WTC11 (cell line): ENCODE measurements around the gene ERC2. TPM values are rescaled to one million over a fixed set of nuclear protein-coding genes. Genes with fewer than 3 reads are reported as not detected.

Experiments used
- CBFB ChIP-seq: sonication (generic); formaldehyde crosslinking; IDR thresholded peaks from 2 replicates; pipeline ENCODE4 v1.8.1; 2022; ENCODE audit warnings: mild to moderate bottlenecking, low read depth, missing genetic modification reagents
- CREB1 ChIP-seq: sonication (generic); formaldehyde crosslinking; IDR thresholded peaks from 2 replicates; pipeline ENCODE4 v1.8.0; 2023; ENCODE audit warnings: mild to moderate bottlenecking, missing genetic modification reagents
- ELF4 ChIP-seq: sonication (generic); formaldehyde crosslinking; IDR thresholded peaks from 2 replicates; pipeline ENCODE4 v1.8.1; 2022; ENCODE audit warnings: low read depth, mild to moderate bottlenecking, moderate library complexity, missing genetic modification reagents
- FOXK1 ChIP-seq: sonication (generic); formaldehyde crosslinking; IDR thresholded peaks from 2 replicates; pipeline ENCODE4 v1.8.0; 2022; ENCODE audit warnings: mild to moderate bottlenecking, moderate library complexity, missing genetic modification reagents
- GTF2I ChIP-seq: fragments of 250-450 bp; sonication (Bioruptor Pico); conservative IDR thresholded peaks from 2 replicates; pipeline ENCODE4 v1.4.0; 2021; ENCODE audit warnings: mild to moderate bottlenecking
- RELA ChIP-seq: sonication (generic); formaldehyde crosslinking; IDR thresholded peaks from 2 replicates; pipeline ENCODE4 v1.8.1; 2022; ENCODE audit warnings: missing genetic modification reagents, mild to moderate bottlenecking, borderline replicate concordance
- RORB ChIP-seq: fragments of 250-450 bp; sonication (Bioruptor Pico); IDR thresholded peaks from 2 replicates; pipeline ENCODE4 v1.9.0; 2021; ENCODE audit warnings: mild to moderate bottlenecking
- TCF7 ChIP-seq: sonication (generic); formaldehyde crosslinking; IDR thresholded peaks from 2 replicates; pipeline ENCODE4 v1.8.0; 2022; ENCODE audit warnings: mild to moderate bottlenecking, low read depth, missing genetic modification reagents, moderate library complexity
- ZBTB21 ChIP-seq: sonication (generic); formaldehyde crosslinking; IDR thresholded peaks from 2 replicates; pipeline ENCODE4 v1.8.1; 2023; ENCODE audit warnings: mild to moderate bottlenecking, missing genetic modification reagents, borderline replicate concordance
- ZNF416 ChIP-seq: fragments of 250-450 bp; sonication (Bioruptor Pico); IDR thresholded peaks from 2 replicates; pipeline ENCODE4 v1.9.0; 2021; ENCODE audit warnings: mild to moderate bottlenecking, inconsistent platforms
- total RNA-seq: library from RNA; stranded (reverse); gene quantifications from 3 replicates; pipeline ENCODE4 v1.2.3, GENCODE V29; 2021
- TF ChIP-seq, protein P1 (sequence below): sonication (generic); formaldehyde crosslinking; IDR thresholded peaks from 2 replicates; pipeline ENCODE4 v1.8.0; 2023; ENCODE audit warnings: missing genetic modification reagents, mild to moderate bottlenecking, borderline replicate concordance
- TF ChIP-seq, protein P2 (sequence below): fragments of 250-450 bp; sonication (Bioruptor Pico); IDR thresholded peaks from 2 replicates; pipeline ENCODE4 v1.9.0; 2021; ENCODE audit warnings: moderate library complexity, mild to moderate bottlenecking, inconsistent platforms, borderline replicate concordance
- TF ChIP-seq, protein P3 (sequence below): sonication (generic); formaldehyde crosslinking; IDR thresholded peaks from 2 replicates; pipeline ENCODE4 v1.8.1; 2022; ENCODE audit warnings: missing genetic modification reagents, borderline replicate concordance
- TF ChIP-seq, protein P4 (sequence below): sonication (generic); formaldehyde crosslinking; IDR thresholded peaks from 2 replicates; pipeline ENCODE4 v1.8.0; 2023; ENCODE audit warnings: missing genetic modification reagents
- TF ChIP-seq, protein P5 (sequence below): sonication (generic); formaldehyde crosslinking; IDR thresholded peaks from 2 replicates; pipeline ENCODE4 v1.8.1; 2022; ENCODE audit warnings: mild to moderate bottlenecking, moderate library complexity, missing genetic modification reagents
- TF ChIP-seq, protein P6 (sequence below): sonication (generic); formaldehyde crosslinking; IDR thresholded peaks from 2 replicates; pipeline ENCODE4 v1.8.1; 2023; ENCODE audit warnings: mild to moderate bottlenecking, missing genetic modification reagents, borderline replicate concordance
- TF ChIP-seq, protein P7 (sequence below): fragments of 250-450 bp; sonication (Bioruptor Pico); IDR thresholded peaks from 2 replicates; pipeline ENCODE4 v1.9.0; 2021; ENCODE audit warnings: mild to moderate bottlenecking
- TF ChIP-seq, protein P8 (sequence below): sonication (generic); formaldehyde crosslinking; IDR thresholded peaks from 2 replicates; pipeline ENCODE4 v1.8.0; 2022; ENCODE audit warnings: mild to moderate bottlenecking, missing genetic modification reagents

Gene ERC2
- total RNA-seq, 1 experiment from 2014 or later = 23.5 TPM

DNA sequence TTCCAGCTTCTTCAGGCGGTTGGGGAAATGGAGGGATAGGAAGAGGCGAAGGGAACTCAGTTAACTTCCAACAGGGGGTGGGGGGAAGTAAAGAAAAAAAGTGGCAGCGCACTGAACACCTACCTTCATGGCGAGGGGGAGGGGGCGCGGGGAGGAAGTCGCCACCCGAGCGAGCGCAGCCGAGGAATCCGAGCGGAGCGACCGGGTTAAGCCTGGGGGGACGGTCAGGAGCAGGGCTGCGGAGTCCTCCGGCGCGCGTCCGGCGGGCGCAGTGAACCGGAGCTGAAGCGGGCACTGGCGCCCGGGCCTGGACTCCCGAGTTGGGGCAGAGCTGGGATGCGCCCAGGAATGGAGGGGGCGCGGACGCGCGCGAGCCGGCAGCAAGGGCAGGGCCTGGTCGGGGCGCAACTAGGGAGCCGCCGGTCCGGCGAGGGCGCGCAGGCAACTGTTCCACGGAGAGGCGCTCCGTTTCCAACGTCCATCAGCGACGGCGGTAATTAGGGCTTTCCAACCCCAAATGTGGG is 981.3 kb downstream of the ERC2 start, which contains the start of gene WNT5A (continued):
- TF ChIP-seq, protein P1, sequence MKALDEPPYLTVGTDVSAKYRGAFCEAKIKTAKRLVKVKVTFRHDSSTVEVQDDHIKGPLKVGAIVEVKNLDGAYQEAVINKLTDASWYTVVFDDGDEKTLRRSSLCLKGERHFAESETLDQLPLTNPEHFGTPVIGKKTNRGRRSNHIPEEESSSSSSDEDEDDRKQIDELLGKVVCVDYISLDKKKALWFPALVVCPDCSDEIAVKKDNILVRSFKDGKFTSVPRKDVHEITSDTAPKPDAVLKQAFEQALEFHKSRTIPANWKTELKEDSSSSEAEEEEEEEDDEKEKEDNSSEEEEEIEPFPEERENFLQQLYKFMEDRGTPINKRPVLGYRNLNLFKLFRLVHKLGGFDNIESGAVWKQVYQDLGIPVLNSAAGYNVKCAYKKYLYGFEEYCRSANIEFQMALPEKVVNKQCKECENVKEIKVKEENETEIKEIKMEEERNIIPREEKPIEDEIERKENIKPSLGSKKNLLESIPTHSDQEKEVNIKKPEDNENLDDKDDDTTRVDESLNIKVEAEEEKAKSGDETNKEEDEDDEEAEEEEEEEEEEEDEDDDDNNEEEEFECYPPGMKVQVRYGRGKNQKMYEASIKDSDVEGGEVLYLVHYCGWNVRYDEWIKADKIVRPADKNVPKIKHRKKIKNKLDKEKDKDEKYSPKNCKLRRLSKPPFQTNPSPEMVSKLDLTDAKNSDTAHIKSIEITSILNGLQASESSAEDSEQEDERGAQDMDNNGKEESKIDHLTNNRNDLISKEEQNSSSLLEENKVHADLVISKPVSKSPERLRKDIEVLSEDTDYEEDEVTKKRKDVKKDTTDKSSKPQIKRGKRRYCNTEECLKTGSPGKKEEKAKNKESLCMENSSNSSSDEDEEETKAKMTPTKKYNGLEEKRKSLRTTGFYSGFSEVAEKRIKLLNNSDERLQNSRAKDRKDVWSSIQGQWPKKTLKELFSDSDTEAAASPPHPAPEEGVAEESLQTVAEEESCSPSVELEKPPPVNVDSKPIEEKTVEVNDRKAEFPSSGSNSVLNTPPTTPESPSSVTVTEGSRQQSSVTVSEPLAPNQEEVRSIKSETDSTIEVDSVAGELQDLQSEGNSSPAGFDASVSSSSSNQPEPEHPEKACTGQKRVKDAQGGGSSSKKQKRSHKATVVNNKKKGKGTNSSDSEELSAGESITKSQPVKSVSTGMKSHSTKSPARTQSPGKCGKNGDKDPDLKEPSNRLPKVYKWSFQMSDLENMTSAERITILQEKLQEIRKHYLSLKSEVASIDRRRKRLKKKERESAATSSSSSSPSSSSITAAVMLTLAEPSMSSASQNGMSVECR (CRISPR knock-in tag) = peak; percentile 73; the same call in 1 of the 2 replicates
- no peak for TF ChIP-seq ELF4 (CRISPR knock-in tag)
- TF ChIP-seq, protein P2, sequence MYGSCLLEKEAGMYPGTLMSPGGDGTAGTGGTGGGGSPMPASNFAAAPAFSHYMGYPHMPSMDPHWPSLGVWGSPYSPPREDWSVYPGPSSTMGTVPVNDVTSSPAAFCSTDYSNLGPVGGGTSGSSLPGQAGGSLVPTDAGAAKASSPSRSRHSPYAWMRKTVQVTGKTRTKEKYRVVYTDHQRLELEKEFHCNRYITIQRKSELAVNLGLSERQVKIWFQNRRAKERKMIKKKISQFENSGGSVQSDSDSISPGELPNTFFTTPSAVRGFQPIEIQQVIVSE (CRISPR knock-in tag) = no peak
- TF ChIP-seq, protein P3, sequence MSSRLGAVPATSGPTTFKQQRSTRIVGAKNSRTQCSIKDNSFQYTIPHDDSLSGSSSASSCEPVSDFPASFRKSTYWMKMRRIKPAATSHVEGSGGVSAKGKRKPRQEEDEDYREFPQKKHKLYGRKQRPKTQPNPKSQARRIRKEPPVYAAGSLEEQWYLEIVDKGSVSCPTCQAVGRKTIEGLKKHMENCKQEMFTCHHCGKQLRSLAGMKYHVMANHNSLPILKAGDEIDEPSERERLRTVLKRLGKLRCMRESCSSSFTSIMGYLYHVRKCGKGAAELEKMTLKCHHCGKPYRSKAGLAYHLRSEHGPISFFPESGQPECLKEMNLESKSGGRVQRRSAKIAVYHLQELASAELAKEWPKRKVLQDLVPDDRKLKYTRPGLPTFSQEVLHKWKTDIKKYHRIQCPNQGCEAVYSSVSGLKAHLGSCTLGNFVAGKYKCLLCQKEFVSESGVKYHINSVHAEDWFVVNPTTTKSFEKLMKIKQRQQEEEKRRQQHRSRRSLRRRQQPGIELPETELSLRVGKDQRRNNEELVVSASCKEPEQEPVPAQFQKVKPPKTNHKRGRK = no peak
- no peak for TF ChIP-seq CREB1 (CRISPR knock-in tag)
- TF ChIP-seq RELA (CRISPR knock-in tag) = no peak
- TF ChIP-seq, protein P4, sequence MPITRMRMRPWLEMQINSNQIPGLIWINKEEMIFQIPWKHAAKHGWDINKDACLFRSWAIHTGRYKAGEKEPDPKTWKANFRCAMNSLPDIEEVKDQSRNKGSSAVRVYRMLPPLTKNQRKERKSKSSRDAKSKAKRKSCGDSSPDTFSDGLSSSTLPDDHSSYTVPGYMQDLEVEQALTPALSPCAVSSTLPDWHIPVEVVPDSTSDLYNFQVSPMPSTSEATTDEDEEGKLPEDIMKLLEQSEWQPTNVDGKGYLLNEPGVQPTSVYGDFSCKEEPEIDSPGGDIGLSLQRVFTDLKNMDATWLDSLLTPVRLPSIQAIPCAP = no peak
- TF ChIP-seq, protein P5, sequence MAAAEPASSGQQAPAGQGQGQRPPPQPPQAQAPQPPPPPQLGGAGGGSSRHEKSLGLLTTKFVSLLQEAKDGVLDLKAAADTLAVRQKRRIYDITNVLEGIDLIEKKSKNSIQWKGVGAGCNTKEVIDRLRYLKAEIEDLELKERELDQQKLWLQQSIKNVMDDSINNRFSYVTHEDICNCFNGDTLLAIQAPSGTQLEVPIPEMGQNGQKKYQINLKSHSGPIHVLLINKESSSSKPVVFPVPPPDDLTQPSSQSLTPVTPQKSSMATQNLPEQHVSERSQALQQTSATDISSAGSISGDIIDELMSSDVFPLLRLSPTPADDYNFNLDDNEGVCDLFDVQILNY (CRISPR knock-in tag) = no peak
- TF ChIP-seq ZNF416 (CRISPR knock-in tag) = no peak
- TF ChIP-seq, protein P6, sequence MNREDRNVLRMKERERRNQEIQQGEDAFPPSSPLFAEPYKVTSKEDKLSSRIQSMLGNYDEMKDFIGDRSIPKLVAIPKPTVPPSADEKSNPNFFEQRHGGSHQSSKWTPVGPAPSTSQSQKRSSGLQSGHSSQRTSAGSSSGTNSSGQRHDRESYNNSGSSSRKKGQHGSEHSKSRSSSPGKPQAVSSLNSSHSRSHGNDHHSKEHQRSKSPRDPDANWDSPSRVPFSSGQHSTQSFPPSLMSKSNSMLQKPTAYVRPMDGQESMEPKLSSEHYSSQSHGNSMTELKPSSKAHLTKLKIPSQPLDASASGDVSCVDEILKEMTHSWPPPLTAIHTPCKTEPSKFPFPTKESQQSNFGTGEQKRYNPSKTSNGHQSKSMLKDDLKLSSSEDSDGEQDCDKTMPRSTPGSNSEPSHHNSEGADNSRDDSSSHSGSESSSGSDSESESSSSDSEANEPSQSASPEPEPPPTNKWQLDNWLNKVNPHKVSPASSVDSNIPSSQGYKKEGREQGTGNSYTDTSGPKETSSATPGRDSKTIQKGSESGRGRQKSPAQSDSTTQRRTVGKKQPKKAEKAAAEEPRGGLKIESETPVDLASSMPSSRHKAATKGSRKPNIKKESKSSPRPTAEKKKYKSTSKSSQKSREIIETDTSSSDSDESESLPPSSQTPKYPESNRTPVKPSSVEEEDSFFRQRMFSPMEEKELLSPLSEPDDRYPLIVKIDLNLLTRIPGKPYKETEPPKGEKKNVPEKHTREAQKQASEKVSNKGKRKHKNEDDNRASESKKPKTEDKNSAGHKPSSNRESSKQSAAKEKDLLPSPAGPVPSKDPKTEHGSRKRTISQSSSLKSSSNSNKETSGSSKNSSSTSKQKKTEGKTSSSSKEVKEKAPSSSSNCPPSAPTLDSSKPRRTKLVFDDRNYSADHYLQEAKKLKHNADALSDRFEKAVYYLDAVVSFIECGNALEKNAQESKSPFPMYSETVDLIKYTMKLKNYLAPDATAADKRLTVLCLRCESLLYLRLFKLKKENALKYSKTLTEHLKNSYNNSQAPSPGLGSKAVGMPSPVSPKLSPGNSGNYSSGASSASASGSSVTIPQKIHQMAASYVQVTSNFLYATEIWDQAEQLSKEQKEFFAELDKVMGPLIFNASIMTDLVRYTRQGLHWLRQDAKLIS = no peak
- no peak for TF ChIP-seq ZBTB21 (CRISPR knock-in tag)
- TF ChIP-seq, protein P7, sequence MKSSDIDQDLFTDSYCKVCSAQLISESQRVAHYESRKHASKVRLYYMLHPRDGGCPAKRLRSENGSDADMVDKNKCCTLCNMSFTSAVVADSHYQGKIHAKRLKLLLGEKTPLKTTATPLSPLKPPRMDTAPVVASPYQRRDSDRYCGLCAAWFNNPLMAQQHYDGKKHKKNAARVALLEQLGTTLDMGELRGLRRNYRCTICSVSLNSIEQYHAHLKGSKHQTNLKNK (CRISPR knock-in tag) = no peak
- no peak for TF ChIP-seq FOXK1
- no peak for TF ChIP-seq TCF7 (CRISPR knock-in tag)
- no peak for TF ChIP-seq GTF2I (CRISPR knock-in tag)
- TF ChIP-seq CBFB (CRISPR knock-in tag) = 0 out of 2 replicates have a peak, but pooled peaks have one; percentile 49
- TF ChIP-seq RORB (CRISPR knock-in tag) = no peak
- TF ChIP-seq, protein P8, sequence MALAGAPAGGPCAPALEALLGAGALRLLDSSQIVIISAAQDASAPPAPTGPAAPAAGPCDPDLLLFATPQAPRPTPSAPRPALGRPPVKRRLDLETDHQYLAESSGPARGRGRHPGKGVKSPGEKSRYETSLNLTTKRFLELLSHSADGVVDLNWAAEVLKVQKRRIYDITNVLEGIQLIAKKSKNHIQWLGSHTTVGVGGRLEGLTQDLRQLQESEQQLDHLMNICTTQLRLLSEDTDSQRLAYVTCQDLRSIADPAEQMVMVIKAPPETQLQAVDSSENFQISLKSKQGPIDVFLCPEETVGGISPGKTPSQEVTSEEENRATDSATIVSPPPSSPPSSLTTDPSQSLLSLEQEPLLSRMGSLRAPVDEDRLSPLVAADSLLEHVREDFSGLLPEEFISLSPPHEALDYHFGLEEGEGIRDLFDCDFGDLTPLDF (CRISPR knock-in tag) = no peak
- TF ChIP-seq, all 79 proteins: peak for 7
